BLaER1 treated with 17β-estradiol and CSF1 and Interleukin-3, amounts not matched to agents 10 nM and 100 nM (cell line): Measurements from ENCODE around the gene TMEM88.
A peak's percentile ranks its signal among the peaks of the same experiment; 100 is the strongest.
"Not testable (repeated sequence)": the region's sequence is repeated elsewhere in the genome, so short reads cannot be mapped to it uniquely, and the experiment has no call there.

Experiments used
- H3K27ac ChIP-seq, 11 experiments: shearing (Covaris generic); formaldehyde crosslinking; 2 replicates each; pipeline ENCODE4 v1.8.1; 2022
- H3K27me3 ChIP-seq, 11 experiments: shearing (Covaris generic); formaldehyde crosslinking; 2 replicates each; pipeline ENCODE4 v1.8.1; 2022
- H3K36me3 ChIP-seq, 11 experiments: shearing (Covaris generic); formaldehyde crosslinking; 2 replicates each; pipeline ENCODE4 v1.8.1; 2022
- H3K4me1 ChIP-seq, 10 experiments: shearing (Covaris generic); formaldehyde crosslinking; 2 replicates each; pipeline ENCODE4 v1.8.1; 2022
- H3K4me2 ChIP-seq, 11 experiments: shearing (Covaris generic); formaldehyde crosslinking; 2 replicates each; pipeline ENCODE4 v1.8.1; 2022
- H3K4me3 ChIP-seq, 10 experiments: shearing (Covaris generic); formaldehyde crosslinking; 2 replicates each; pipeline ENCODE4 v1.8.1; 2022
- H3K9ac ChIP-seq, 11 experiments: shearing (Covaris generic); formaldehyde crosslinking; 2 replicates each; pipeline ENCODE4 v1.8.1; 2022
- H3K9me3 ChIP-seq, 11 experiments: shearing (Covaris generic); formaldehyde crosslinking; replicated peaks in 1 of 11; 2 replicates each; pipeline ENCODE4 v1.8.1; 2022
- H4K20me1 ChIP-seq, 11 experiments: shearing (Covaris generic); formaldehyde crosslinking; 2 replicates each; pipeline ENCODE4 v1.8.1; 2022
- Cebpa-rat ChIP-seq, 11 experiments: shearing (Covaris generic); IDR thresholded peaks; 2 replicates each; pipeline ENCODE4 v1.8.1; 2022

Gene TMEM88

GRCh38 chr17:7854851-7855659, at the start of gene TMEM88:
TSS of gene TMEM88 (plus strand) at chr17:7855066. CDS start at chr17:7855075, 9 bp downstream.
- Histone ChIP-seq H3K27me3 (no peaks in the 10 kb centered on the region), H3K4me1 (peaks cover 46 to 64% (median 55%) of the 10 kb centered on the region in 10 experiments), H3K9me3 (no peaks in the 10 kb centered on the region), H3K36me3 (peaks cover 47 to 68% (median 63%) of the 10 kb centered on the region in 11 experiments), H3K27ac (peak within 1 kb of the TSS; percentile 80 to 99 (median 96); a peak in 21 of 22 replicates), H3K4me2 (peak within 1 kb of the TSS; percentile 91 to 100 (median 98)), H3K9ac (peak within 1 kb of the TSS; percentile 87 to 97 (median 94)), H3K4me3 (peak within 1 kb of the TSS; percentile 57 to 82 (median 73); a peak in 19 of 20 replicates), H4K20me1 (peaks cover 26 to 56% (median 33%) of the 10 kb centered on the region in 11 experiments; a peak in 21 of 22 replicates)
- no peak for TF ChIP-seq Cebpa-rat (IDR thresholded peaks at IDR 0.05)

GRCh38 chr17:7806587-7806986, 48.3 kb upstream of the TMEM88 start:
- Histone ChIP-seq H3K9me3 (no peaks in the 10 kb centered on the region), H3K9ac (peak overlapping the region in 1 of 11 experiments; percentile 3; a peak in 1 of 22 replicates), H3K36me3 (no peaks in the 10 kb centered on the region), H3K4me3 (no peak overlapping the region), H3K27me3 (no peaks in the 10 kb centered on the region), H3K27ac (no peak overlapping the region), H4K20me1 (no peaks in the 10 kb centered on the region), H3K4me2 (peak overlapping the region in 4 of 11 experiments; percentile 17 to 27 (median 26); a peak in 5 of 22 replicates), H3K4me1 (peaks cover 11 to 43% (median 27%) of the 10 kb centered on the region in 10 experiments)
- no peak for TF ChIP-seq Cebpa-rat (IDR thresholded peaks at IDR 0.05)

- Histone ChIP-seq H3K27me3 (no peaks in the 10 kb centered on the region), H4K20me1 (no peaks in the 10 kb centered on the region), H3K9me3 (no peaks in the 10 kb centered on the region)
Observed at GRCh38 chr17:7807206-7807605, 47.7 kb upstream of the TMEM88 start.

GRCh38 chr17:7809086-7809790, 45.6 kb upstream of the TMEM88 start:
- H3K9me3 ChIP-seq: no peaks in the 10 kb centered on the region
- H3K4me1 ChIP-seq: peaks cover 11 to 44% (median 27%) of the 10 kb centered on the region in 10 experiments
- no peak for TF ChIP-seq Cebpa-rat (IDR thresholded peaks at IDR 0.05)
- no peak overlapping the region for H3K27ac ChIP-seq
- H3K36me3 ChIP-seq: no peaks in the 10 kb centered on the region
- H3K9ac ChIP-seq: no peak overlapping the region
- H4K20me1 ChIP-seq: no peaks in the 10 kb centered on the region
- H3K27me3 ChIP-seq: no peaks in the 10 kb centered on the region
- no peak overlapping the region for H3K4me3 ChIP-seq
- H3K4me2 ChIP-seq: peak overlapping the region; percentile 14 to 80 (median 48)

More at GRCh38 chr17:7807206-7807605, 47.7 kb upstream of the TMEM88 start:
- Histone ChIP-seq H3K36me3 (no peaks in the 10 kb centered on the region), H3K9ac (no peak overlapping the region), H3K4me3 (no peak overlapping the region), H3K27ac (no peak overlapping the region), H3K4me2 (peak overlapping the region in 4 of 11 experiments; percentile 17 to 27 (median 26); a peak in 5 of 22 replicates), H3K4me1 (peaks cover 11 to 44% (median 27%) of the 10 kb centered on the region in 10 experiments)
- no peak for TF ChIP-seq Cebpa-rat (IDR thresholded peaks at IDR 0.05)

- not testable (repeated sequence) for H3K27me3 ChIP-seq, H3K9ac ChIP-seq, H4K20me1 ChIP-seq, H3K36me3 ChIP-seq, H3K9me3 ChIP-seq, H3K27ac ChIP-seq, H3K4me3 ChIP-seq
- Histone ChIP-seq H3K4me1 (peaks cover 11 to 44% (median 27%) of the 10 kb centered on the region in 10 experiments), H3K4me2 (peak overlapping the region in 9 of 11 experiments; percentile 27 to 80 (median 49); a peak in 16 of 22 replicates)
Observed at GRCh38 chr17:7809791-7810343, 45.0 kb upstream of the TMEM88 start.

GRCh38 chr17:7811251-7811650, 43.6 kb upstream of the TMEM88 start:
- no peaks in the 10 kb centered on the region for H4K20me1 ChIP-seq
- H3K27ac ChIP-seq: no peak overlapping the region
- H3K4me1 ChIP-seq: peaks cover 11 to 43% (median 27%) of the 10 kb centered on the region in 10 experiments
- TF ChIP-seq Cebpa-rat (IDR thresholded peaks at IDR 0.05): no peak
- H3K9ac ChIP-seq: no peak overlapping the region
- H3K36me3 ChIP-seq: no peaks in the 10 kb centered on the region
- no peaks in the 10 kb centered on the region for H3K9me3 ChIP-seq
- peak overlapping the region in 5 of 11 experiments; percentile 16 to 80 (median 44); a peak in 10 of 22 replicates for H3K4me2 ChIP-seq
- no peaks in the 10 kb centered on the region for H3K27me3 ChIP-seq
- H3K4me3 ChIP-seq: no peak overlapping the region

GRCh38 chr17:7814969-7815368, 39.9 kb upstream of the TMEM88 start:
- Histone ChIP-seq H3K9ac (no peak overlapping the region), H3K27ac (no peak overlapping the region), H3K4me1 (peaks cover 0 to 18% (median 8%) of the 10 kb centered on the region in 10 experiments; a peak in 17 of 20 replicates), H4K20me1 (no peaks in the 10 kb centered on the region), H3K4me2 (no peak overlapping the region), H3K36me3 (no peaks in the 10 kb centered on the region), H3K9me3 (no peaks in the 10 kb centered on the region), H3K27me3 (no peaks in the 10 kb centered on the region), H3K4me3 (no peak overlapping the region)
- no peak for TF ChIP-seq Cebpa-rat (IDR thresholded peaks at IDR 0.05)

GRCh38 chr17:7816926-7817642, 37.8 kb upstream of the TMEM88 start:
- TF ChIP-seq Cebpa-rat (IDR thresholded peaks at IDR 0.05): no peak
- no peak overlapping the region for H3K9ac ChIP-seq
- no peaks in the 10 kb centered on the region for H3K36me3 ChIP-seq
- no peaks in the 10 kb centered on the region for H3K27me3 ChIP-seq
- no peak overlapping the region for H3K4me3 ChIP-seq
- no peaks in the 10 kb centered on the region for H3K4me1 ChIP-seq
- no peaks in the 10 kb centered on the region for H3K9me3 ChIP-seq
- H3K27ac ChIP-seq: no peak overlapping the region
- no peak overlapping the region for H3K4me2 ChIP-seq
- H4K20me1 ChIP-seq: no peaks in the 10 kb centered on the region

GRCh38 chr17:7817643-7817964, 37.3 kb upstream of the TMEM88 start:
- no peaks in the 10 kb centered on the region for H3K36me3 ChIP-seq
- no peaks in the 10 kb centered on the region for H3K27me3 ChIP-seq
- H3K9me3 ChIP-seq: no peaks in the 10 kb centered on the region
- no peak overlapping the region for H3K4me3 ChIP-seq
- no peak overlapping the region for H3K4me2 ChIP-seq
- H4K20me1 ChIP-seq: no peaks in the 10 kb centered on the region
- H3K27ac ChIP-seq: no peak overlapping the region
- TF ChIP-seq Cebpa-rat (IDR thresholded peaks at IDR 0.05): no peak
- H3K9ac ChIP-seq: no peak overlapping the region
- no peaks in the 10 kb centered on the region for H3K4me1 ChIP-seq
